Neural crest cell (in vitro differentiated cells): ENCODE data around the gene SEC31B. TPM values are rescaled to one million over a fixed set of nuclear protein-coding genes. Genes with fewer than 3 reads are reported as not detected.
A peak's percentile ranks its signal among the peaks of the same experiment; 100 is the strongest.

Source experiments
- DNase-seq: peaks from one replicate; pipeline ENCODE4 v3.0.0; 2021; ENCODE audit warnings: low read depth, mixed read lengths, low spot score
- H3K27ac Mint-ChIP-seq: one replicate; pipeline ENCODE4 v1.8.0; 2021; ENCODE audit warnings: mild to moderate bottlenecking, mixed read lengths; ENCODE audit not compliant: unreplicated experiment
- H3K27me3 Mint-ChIP-seq: 2 replicates; pipeline ENCODE4 v1.8.0; 2021; ENCODE audit warnings: low read depth, mild to moderate bottlenecking, mixed read lengths
- H3K36me3 Mint-ChIP-seq: 2 replicates; pipeline ENCODE4 v1.8.0; 2021; ENCODE audit warnings: low read depth, mild to moderate bottlenecking, mixed read lengths
- H3K4me1 Mint-ChIP-seq: 2 replicates; pipeline ENCODE4 v1.8.0; 2021; ENCODE audit warnings: mixed read lengths
- H3K4me3 Mint-ChIP-seq: one replicate; pipeline ENCODE4 v1.8.0; 2021; ENCODE audit warnings: mild to moderate bottlenecking, mixed read lengths
- H3K9me3 Mint-ChIP-seq: 2 replicates; pipeline ENCODE4 v1.8.0; 2021; ENCODE audit warnings: mixed read lengths
- total RNA-seq: library from RNA; stranded (reverse); gene quantifications from 2 replicates; pipeline ENCODE4 v1.2.1, GENCODE V29; 2021
- TF ChIP-seq, protein P1 (sequence below): fragments of 200-600 bp; sonication (generic); conservative IDR thresholded peaks from 2 replicates; pipeline ENCODE4 v1.5.0; 2021; ENCODE audit warnings: antibody characterized with exemption, mild to moderate bottlenecking

Gene SEC31B
- total RNA-seq, 1 donor from 2014 or later = 18.1 TPM

DNA sequence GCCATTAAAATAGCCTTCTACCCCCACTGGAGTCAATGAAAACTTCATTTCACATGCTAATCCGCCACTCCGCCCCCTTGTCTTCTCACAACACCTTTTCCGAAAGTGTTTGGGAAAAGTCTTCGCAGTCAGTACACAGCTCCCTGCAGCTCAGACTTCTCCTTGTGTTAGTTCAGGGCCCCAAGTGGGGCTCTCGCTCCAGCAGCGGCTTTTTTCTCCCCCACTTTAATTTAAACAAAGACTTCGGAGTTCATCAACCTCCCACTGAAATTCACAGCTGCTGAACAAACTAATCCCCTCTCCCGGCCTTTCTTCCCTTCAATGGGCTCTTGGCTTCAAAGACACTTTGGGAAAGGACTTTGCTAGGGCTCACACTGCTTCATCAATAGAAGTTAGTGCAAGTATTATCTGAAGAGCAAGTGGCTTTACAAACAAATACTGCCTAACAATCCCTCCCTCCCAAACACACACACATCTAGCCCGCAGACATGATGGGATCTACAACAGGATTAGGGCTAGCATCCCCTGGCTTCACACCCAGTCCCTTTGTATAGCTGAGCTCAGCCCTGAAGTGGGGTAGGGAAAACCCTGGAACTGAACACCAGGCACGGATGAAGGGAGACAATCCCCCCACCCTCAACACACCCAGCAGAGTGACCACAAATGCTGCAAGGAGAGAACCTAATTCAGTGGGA lies 33.7 kb downstream of the SEC31B start:
- peaks cover 10% of the 10 kb centered on the region for H3K36me3 Mint-ChIP-seq
- peak overlapping the region; percentile 50 for H3K27ac Mint-ChIP-seq
- TF ChIP-seq, protein P1, sequence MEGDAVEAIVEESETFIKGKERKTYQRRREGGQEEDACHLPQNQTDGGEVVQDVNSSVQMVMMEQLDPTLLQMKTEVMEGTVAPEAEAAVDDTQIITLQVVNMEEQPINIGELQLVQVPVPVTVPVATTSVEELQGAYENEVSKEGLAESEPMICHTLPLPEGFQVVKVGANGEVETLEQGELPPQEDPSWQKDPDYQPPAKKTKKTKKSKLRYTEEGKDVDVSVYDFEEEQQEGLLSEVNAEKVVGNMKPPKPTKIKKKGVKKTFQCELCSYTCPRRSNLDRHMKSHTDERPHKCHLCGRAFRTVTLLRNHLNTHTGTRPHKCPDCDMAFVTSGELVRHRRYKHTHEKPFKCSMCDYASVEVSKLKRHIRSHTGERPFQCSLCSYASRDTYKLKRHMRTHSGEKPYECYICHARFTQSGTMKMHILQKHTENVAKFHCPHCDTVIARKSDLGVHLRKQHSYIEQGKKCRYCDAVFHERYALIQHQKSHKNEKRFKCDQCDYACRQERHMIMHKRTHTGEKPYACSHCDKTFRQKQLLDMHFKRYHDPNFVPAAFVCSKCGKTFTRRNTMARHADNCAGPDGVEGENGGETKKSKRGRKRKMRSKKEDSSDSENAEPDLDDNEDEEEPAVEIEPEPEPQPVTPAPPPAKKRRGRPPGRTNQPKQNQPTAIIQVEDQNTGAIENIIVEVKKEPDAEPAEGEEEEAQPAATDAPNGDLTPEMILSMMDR = no peak
- H3K4me3 Mint-ChIP-seq = peak overlapping the region; percentile 69
- peak; percentile 22 for DNase-seq
- H3K4me1 Mint-ChIP-seq = peaks cover 51% of the 10 kb centered on the region
- H3K9me3 Mint-ChIP-seq = no peaks in the 10 kb centered on the region
- peaks cover 40% of the 10 kb centered on the region for H3K27me3 Mint-ChIP-seq

DNA sequence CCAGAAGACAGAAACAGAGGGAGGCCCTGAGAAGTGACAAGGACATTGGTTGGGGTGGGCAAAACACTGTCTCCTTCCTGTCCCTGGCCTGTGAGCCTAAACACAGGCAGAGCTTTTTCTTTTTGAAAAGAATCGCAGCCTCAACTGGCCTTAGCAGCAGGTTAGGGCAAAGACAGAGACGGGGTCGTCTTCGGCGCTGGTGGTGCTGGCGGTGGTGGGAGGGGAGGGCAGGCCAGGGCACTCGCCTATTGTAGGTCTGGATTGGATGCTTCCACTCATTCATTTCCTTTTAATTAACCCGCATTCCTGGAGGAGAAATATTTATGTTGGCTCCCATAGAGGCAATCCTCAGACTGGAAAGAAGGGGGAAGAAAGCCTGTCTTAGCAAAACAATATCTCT lies 34.3 kb downstream of the SEC31B start:
- H3K4me3 Mint-ChIP-seq = peak overlapping the region; percentile 69
- no peaks in the 10 kb centered on the region for H3K9me3 Mint-ChIP-seq
- peak; percentile 9 for DNase-seq
- TF ChIP-seq, protein P1 = no peak
- peak overlapping the region; percentile 1 for H3K27ac Mint-ChIP-seq
- H3K4me1 Mint-ChIP-seq = peaks cover 51% of the 10 kb centered on the region
- peaks cover 10% of the 10 kb centered on the region for H3K36me3 Mint-ChIP-seq
- peaks cover 45% of the 10 kb centered on the region for H3K27me3 Mint-ChIP-seq

DNA sequence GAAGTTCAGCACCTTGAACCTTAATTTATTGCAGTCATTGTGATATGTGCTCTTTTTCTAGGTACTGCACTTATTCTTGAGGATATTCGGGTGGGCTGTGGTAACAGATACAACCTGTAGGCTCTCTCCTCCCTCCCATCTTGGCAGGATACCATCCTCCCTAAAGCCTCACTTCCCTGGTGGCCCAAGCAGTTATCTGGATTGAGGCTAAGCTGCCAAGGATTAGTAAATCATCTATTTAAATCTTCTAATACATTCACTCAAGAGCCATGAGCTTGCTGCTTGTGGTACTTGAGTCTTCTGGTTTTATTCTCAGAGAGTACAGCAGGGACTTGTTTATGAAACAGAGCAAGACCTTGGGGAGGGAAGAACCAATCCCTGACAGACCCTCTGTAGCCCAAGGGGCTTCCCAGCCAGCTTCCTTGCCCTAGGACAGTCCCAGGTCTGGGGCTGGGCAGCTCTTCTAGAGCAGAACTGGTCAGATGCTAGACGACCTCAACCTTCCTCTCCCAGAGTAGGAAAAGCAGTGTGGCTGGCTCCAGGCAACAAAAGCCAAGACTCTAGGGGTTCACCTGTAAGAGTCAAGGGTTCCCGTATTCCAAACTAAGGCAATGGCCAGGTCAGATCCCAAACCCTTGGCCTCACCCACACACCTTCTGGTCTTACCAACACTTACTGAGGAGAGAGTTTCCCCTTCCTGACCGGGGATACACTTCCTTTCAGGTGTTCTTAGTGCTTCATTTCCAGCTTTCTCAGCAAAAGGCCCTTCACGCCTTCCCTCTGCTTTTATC lies 35.6 kb downstream of the SEC31B start:
- no peak for DNase-seq
- H3K4me1 Mint-ChIP-seq = peaks cover 51% of the 10 kb centered on the region
- H3K27me3 Mint-ChIP-seq = peaks cover 58% of the 10 kb centered on the region
- H3K9me3 Mint-ChIP-seq = no peaks in the 10 kb centered on the region
- H3K4me3 Mint-ChIP-seq = peak overlapping the region; percentile 48
- no peak overlapping the region for H3K27ac Mint-ChIP-seq
- TF ChIP-seq, protein P1 = no peak
- H3K36me3 Mint-ChIP-seq = peaks cover 2% of the 10 kb centered on the region

DNA sequence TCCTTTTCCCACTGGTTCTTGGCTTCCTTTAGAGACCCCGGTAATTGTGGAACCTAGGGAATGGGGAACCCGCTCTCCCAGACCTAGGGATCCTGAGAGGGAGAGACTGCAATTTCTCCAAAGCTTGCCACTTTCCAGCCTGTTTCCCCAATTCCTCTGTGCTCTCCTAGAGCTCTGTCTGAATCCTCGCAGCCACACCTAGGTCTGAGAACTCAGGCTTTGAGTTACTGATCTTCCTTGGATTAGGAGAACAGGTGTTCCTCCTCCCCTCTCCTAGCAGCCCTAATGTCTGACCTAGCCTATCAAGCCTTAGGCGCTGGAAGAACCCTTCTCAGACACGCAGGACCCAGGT lies 36.9 kb downstream of the SEC31B start:
- Mint-ChIP-seq H3K4me3 (peak overlapping the region; percentile 48), H3K9me3 (no peaks in the 10 kb centered on the region), H3K36me3 (no peaks in the 10 kb centered on the region), H3K27me3 (peaks cover 71% of the 10 kb centered on the region), H3K4me1 (peaks cover 51% of the 10 kb centered on the region), H3K27ac (no peak overlapping the region)
- no peak for DNase-seq
- TF ChIP-seq, protein P1 = peak; percentile 12

DNA sequence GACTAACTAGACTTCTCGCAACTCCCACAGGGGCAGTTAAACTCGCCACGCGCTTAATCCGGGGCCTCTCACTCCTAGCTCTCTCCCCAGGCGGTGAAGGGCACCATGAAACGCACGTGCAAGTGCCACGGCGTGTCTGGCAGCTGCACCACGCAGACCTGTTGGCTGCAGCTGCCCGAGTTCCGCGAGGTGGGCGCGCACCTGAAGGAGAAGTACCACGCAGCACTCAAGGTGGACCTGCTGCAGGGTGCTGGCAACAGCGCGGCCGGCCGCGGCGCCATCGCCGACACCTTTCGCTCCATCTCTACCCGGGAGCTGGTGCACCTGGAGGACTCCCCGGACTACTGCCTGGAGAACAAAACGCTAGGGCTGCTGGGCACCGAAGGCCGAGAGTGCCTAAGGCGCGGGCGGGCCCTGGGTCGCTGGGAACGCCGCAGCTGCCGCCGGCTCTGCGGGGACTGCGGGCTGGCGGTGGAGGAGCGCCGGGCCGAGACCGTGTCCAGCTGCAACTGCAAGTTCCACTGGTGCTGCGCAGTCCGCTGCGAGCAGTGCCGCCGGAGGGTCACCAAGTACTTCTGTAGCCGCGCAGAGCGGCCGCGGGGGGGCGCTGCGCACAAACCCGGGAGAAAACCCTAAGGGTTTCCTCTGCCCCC lies 37.4 kb downstream of the SEC31B start:
- DNase-seq = peak; percentile 69
- peaks cover 72% of the 10 kb centered on the region for H3K27me3 Mint-ChIP-seq
- TF ChIP-seq, protein P1 = peak; percentile 96
- H3K36me3 Mint-ChIP-seq = no peaks in the 10 kb centered on the region
- peak overlapping the region; percentile 48 for H3K4me3 Mint-ChIP-seq
- H3K27ac Mint-ChIP-seq = no peak overlapping the region
- H3K9me3 Mint-ChIP-seq = no peaks in the 10 kb centered on the region
- peaks cover 51% of the 10 kb centered on the region for H3K4me1 Mint-ChIP-seq
